Measurements from ENCODE around the gene SMIM30.

Gene SMIM30

DNA sequence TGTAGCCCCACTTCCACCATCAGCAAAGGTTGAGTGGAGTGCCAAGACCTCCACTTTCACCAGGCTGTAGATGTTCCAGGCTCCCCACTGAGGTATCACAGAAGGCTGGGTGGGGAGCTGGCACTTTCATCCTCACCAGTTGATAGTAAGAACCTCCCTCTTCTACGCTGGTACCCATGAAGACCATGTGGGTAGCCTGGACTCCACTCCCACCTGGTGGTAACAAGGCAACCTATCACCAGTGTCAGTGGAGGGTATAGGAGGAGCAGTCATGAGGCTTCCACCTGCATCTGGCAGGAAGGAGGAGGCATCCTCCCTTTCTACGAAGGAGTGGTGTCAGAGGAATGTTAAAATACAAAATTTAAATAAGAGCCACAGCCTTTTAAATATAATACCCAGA, 4.4 kb downstream of the SMIM30 start:
- H4K8ac ChIP-seq (ENCODE audit: low read depth, low read length), result no peak overlapping the region
- no peak overlapping the region for H3K4me2 ChIP-seq (ENCODE audit: insufficient read depth, low read length, poor library complexity, severe bottlenecking)
- H3K23ac ChIP-seq (ENCODE audit: low read depth, low read length, poor library complexity), result no peak overlapping the region
- no peak overlapping the region for H2BK120ac ChIP-seq (ENCODE audit: low read depth, low read length)
- no peaks in the 10 kb centered on the region for H3K79me1 ChIP-seq (ENCODE audit: low read depth, low read length)
- H2BK12ac ChIP-seq (ENCODE audit: low read length), result no peak overlapping the region
- no peak overlapping the region for H2AFZ ChIP-seq (ENCODE audit: low read length)
- H2AK5ac ChIP-seq (ENCODE audit: low read depth, low read length), result no peak overlapping the region
- H3K36me3 ChIP-seq (replicated peaks in 1 of 2; ENCODE audit: control insufficient read depth in 2 of 2, insufficient read depth in 2 of 2, low read length in 2 of 2), result peaks cover 5 to 30% of the 10 kb centered on the region in 2 donors
- DNase-seq (ENCODE audit: low spot score), result peak; percentile 5
- no peaks in the 10 kb centered on the region for H3K9me3 ChIP-seq (replicated peaks in 1 of 2; ENCODE audit: control insufficient read depth in 2 of 2, insufficient read depth in 1 of 2, low read depth in 1 of 2, low read length in 2 of 2)
- H3K27ac ChIP-seq (replicated peaks; ENCODE audit: low read length), result no peak overlapping the region
- H3K18ac ChIP-seq (ENCODE audit: low read length), result peak overlapping the region; percentile 5
- no peaks in the 10 kb centered on the region for H3K27me3 ChIP-seq (ENCODE audit: control insufficient read depth in 3 of 3, insufficient read depth in 3 of 3, low read depth in 1 of 3, low read length in 3 of 3)
- H4K91ac ChIP-seq (ENCODE audit: low read depth, low read length, poor library complexity), result no peak overlapping the region
- no peak overlapping the region for H2BK15ac ChIP-seq (ENCODE audit: low read length)
- H3K9ac ChIP-seq (ENCODE audit: low read depth, low read length, poor library complexity), result no peak overlapping the region
- no peak overlapping the region for H3K14ac ChIP-seq (ENCODE audit: low read length)
- no peak overlapping the region for H2BK5ac ChIP-seq (ENCODE audit: low read length)
- no CpG with 5 or more reads among the region's 2 CpGs for WGBS, 2 donors (ENCODE audit: extremely low coverage in 2 of 2, insufficient read length in 2 of 2, insufficient replicate concordance in 1 of 2)
- peaks cover 0 to 1% of the 10 kb centered on the region in 2 donors for H3K4me1 ChIP-seq (ENCODE audit: control insufficient read depth in 2 of 2, insufficient read depth in 1 of 2, low read depth in 1 of 2, low read length in 2 of 2)
- H3K4me3 ChIP-seq (ENCODE audit: low read length in 2 of 2), result no peak overlapping the region
- H3K4ac ChIP-seq (ENCODE audit: low read length), result no peak overlapping the region

DNA sequence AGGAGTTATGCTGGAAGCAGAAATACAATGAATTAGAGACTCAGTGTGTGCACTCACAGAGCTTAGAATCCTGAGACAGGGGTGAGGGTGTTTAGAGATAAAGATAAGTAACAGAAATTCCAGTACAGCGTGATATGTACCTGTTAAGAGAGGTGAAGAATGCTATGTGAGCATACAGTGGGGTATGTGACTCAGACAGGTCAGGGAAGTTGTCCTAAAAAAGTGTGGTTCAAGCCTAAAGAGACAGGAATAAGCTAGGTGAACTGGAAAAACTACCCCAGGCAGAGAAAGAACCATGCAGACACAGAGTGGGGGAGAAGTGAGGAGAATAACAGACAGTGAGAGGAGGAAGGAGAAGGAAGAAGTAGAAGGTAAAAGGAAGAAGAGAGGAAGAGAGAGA, 8.6 kb downstream of the SMIM30 start:
- no peak overlapping the region for H2BK15ac ChIP-seq (ENCODE audit: low read length)
- H3K4me3 ChIP-seq (ENCODE audit: low read length in 2 of 2), result no peak overlapping the region
- no peak for DNase-seq (ENCODE audit: low spot score)
- no peak overlapping the region for H2AK5ac ChIP-seq (ENCODE audit: low read depth, low read length)
- no peak overlapping the region for H2BK12ac ChIP-seq (ENCODE audit: low read length)
- H3K9me3 ChIP-seq (replicated peaks in 1 of 2; ENCODE audit: control insufficient read depth in 2 of 2, insufficient read depth in 1 of 2, low read depth in 1 of 2, low read length in 2 of 2), result no peaks in the 10 kb centered on the region
- H3K79me1 ChIP-seq (ENCODE audit: low read depth, low read length), result no peaks in the 10 kb centered on the region
- no peak overlapping the region for H3K23ac ChIP-seq (ENCODE audit: low read depth, low read length, poor library complexity)
- no peaks in the 10 kb centered on the region for H3K27me3 ChIP-seq (ENCODE audit: control insufficient read depth in 3 of 3, insufficient read depth in 3 of 3, low read depth in 1 of 3, low read length in 3 of 3)
- peaks cover 0 to 7% of the 10 kb centered on the region in 2 donors for H3K36me3 ChIP-seq (replicated peaks in 1 of 2; ENCODE audit: control insufficient read depth in 2 of 2, insufficient read depth in 2 of 2, low read length in 2 of 2)
- no CpG with 5 or more reads among the region's 1 CpG for WGBS, 2 donors (ENCODE audit: extremely low coverage in 2 of 2, insufficient read length in 2 of 2, insufficient replicate concordance in 1 of 2)
- no peak overlapping the region for H3K4me2 ChIP-seq (ENCODE audit: insufficient read depth, low read length, poor library complexity, severe bottlenecking)
- H3K14ac ChIP-seq (ENCODE audit: low read length), result no peak overlapping the region
- no peak overlapping the region for H4K8ac ChIP-seq (ENCODE audit: low read depth, low read length)
- no peaks in the 10 kb centered on the region for H3K4me1 ChIP-seq (ENCODE audit: control insufficient read depth in 2 of 2, insufficient read depth in 1 of 2, low read depth in 1 of 2, low read length in 2 of 2)
- no peak overlapping the region for H3K4ac ChIP-seq (ENCODE audit: low read length)
- no peak overlapping the region for H3K9ac ChIP-seq (ENCODE audit: low read depth, low read length, poor library complexity)
- H2BK5ac ChIP-seq (ENCODE audit: low read length), result no peak overlapping the region
- no peak overlapping the region for H2BK120ac ChIP-seq (ENCODE audit: low read depth, low read length)
- H3K18ac ChIP-seq (ENCODE audit: low read length), result no peak overlapping the region
- H3K27ac ChIP-seq (replicated peaks; ENCODE audit: low read length), result no peak overlapping the region
- no peak overlapping the region for H2AFZ ChIP-seq (ENCODE audit: low read length)
- H4K91ac ChIP-seq (ENCODE audit: low read depth, low read length, poor library complexity), result no peak overlapping the region

DNA sequence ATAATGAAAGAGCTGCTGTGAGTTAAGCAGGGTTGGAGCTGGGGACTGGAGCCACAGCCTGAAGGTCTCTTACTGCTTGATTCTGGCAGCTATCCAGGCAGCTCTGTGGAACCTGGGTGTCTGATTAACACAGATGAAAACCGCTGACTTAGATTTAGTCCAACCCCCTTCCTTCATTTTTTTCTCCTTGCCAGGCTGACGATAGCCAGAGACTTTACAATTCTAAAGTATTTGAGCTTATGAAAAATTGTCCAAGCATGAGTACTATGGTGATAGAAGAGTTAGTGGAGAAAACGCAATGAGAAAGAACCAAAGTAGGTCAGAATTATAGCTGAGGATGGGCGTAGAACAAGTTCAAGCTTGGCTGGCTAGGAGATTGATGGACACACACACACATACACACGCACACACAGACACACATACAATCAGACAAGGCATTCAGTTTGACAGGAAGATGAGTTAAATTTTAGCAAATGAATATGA, 18.2 kb downstream of the SMIM30 start:
- no peak for DNase-seq (ENCODE audit: low spot score)
- H3K27me3 ChIP-seq (ENCODE audit: control insufficient read depth in 3 of 3, insufficient read depth in 3 of 3, low read depth in 1 of 3, low read length in 3 of 3), result no peaks in the 10 kb centered on the region

DNA sequence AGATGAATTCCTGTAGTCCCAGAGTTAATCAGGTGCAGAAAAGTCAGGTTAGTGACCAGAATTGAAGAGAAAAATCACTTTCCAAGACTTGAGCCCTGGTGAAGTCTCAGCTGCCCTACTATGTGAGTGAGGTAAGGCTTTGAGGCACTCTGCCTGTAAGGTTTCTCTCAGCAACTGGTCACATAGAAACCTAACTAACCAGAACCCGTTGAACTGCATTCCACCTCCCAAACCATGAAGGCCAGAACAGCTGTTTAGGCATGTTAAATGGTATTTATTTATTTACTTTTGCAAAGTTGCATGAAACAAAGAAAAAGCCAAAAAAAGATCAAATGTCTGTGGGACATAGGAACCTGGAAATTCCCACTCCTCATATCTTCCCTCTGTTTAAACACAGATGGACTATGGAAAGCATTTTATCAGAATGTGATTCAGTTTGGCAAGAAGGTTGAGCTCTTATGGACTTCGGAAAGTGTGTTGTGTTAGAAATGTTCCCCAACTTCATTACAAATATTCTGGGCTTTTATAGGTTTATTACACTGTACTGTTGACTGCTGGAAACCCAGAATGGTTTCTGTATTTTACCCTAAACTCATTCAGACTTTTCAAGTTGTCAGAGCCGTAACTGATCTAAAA, 19.0 kb downstream of the SMIM30 start:
- H3K14ac ChIP-seq (ENCODE audit: low read length), result no peak overlapping the region
- no peak overlapping the region for H2BK15ac ChIP-seq (ENCODE audit: low read length)
- H2AFZ ChIP-seq (ENCODE audit: low read length), result no peak overlapping the region
- no peaks in the 10 kb centered on the region for H3K36me3 ChIP-seq (replicated peaks in 1 of 2; ENCODE audit: control insufficient read depth in 2 of 2, insufficient read depth in 2 of 2, low read length in 2 of 2)
- no peak overlapping the region for H3K4me2 ChIP-seq (ENCODE audit: insufficient read depth, low read length, poor library complexity, severe bottlenecking)
- no peak overlapping the region for H3K4ac ChIP-seq (ENCODE audit: low read length)
- DNase-seq (ENCODE audit: low spot score), result no peak
- H3K79me1 ChIP-seq (ENCODE audit: low read depth, low read length), result no peaks in the 10 kb centered on the region
- H4K91ac ChIP-seq (ENCODE audit: low read depth, low read length, poor library complexity), result no peak overlapping the region
- H3K27me3 ChIP-seq (ENCODE audit: control insufficient read depth in 3 of 3, insufficient read depth in 3 of 3, low read depth in 1 of 3, low read length in 3 of 3), result no peaks in the 10 kb centered on the region
- H2BK120ac ChIP-seq (ENCODE audit: low read depth, low read length), result no peak overlapping the region
- no peak overlapping the region for H3K9ac ChIP-seq (ENCODE audit: low read depth, low read length, poor library complexity)
- no peaks in the 10 kb centered on the region for H3K4me1 ChIP-seq (ENCODE audit: control insufficient read depth in 2 of 2, insufficient read depth in 1 of 2, low read depth in 1 of 2, low read length in 2 of 2)
- no peak overlapping the region for H4K8ac ChIP-seq (ENCODE audit: low read depth, low read length)
- no peak overlapping the region for H3K4me3 ChIP-seq (ENCODE audit: low read length in 2 of 2)
- no peaks in the 10 kb centered on the region for H3K9me3 ChIP-seq (replicated peaks in 1 of 2; ENCODE audit: control insufficient read depth in 2 of 2, insufficient read depth in 1 of 2, low read depth in 1 of 2, low read length in 2 of 2)
- no peak overlapping the region for H2BK5ac ChIP-seq (ENCODE audit: low read length)
- no peak overlapping the region for H2AK5ac ChIP-seq (ENCODE audit: low read depth, low read length)
- no CpG with 5 or more reads among the region's 3 CpGs for WGBS, 2 donors (ENCODE audit: extremely low coverage in 2 of 2, insufficient read length in 2 of 2, insufficient replicate concordance in 1 of 2)
- no peak overlapping the region for H3K23ac ChIP-seq (ENCODE audit: low read depth, low read length, poor library complexity)
- H3K18ac ChIP-seq (ENCODE audit: low read length), result no peak overlapping the region
- no peak overlapping the region for H3K27ac ChIP-seq (replicated peaks; ENCODE audit: low read length)
- H2BK12ac ChIP-seq (ENCODE audit: low read length), result no peak overlapping the region

More for the DNA sequence above, 18.2 kb downstream of the SMIM30 start:
- Histone ChIP-seq H2AFZ (ENCODE audit: low read length) (no peak overlapping the region), H2BK12ac (ENCODE audit: low read length) (no peak overlapping the region), H3K4me1 (ENCODE audit: control insufficient read depth in 2 of 2, insufficient read depth in 1 of 2, low read depth in 1 of 2, low read length in 2 of 2) (no peaks in the 10 kb centered on the region), H3K4me2 (ENCODE audit: insufficient read depth, low read length, poor library complexity, severe bottlenecking) (no peak overlapping the region), H3K18ac (ENCODE audit: low read length) (no peak overlapping the region), H3K79me1 (ENCODE audit: low read depth, low read length) (no peaks in the 10 kb centered on the region), H2BK15ac (ENCODE audit: low read length) (no peak overlapping the region), H4K91ac (ENCODE audit: low read depth, low read length, poor library complexity) (no peak overlapping the region), H3K36me3 (replicated peaks in 1 of 2; ENCODE audit: control insufficient read depth in 2 of 2, insufficient read depth in 2 of 2, low read length in 2 of 2) (no peaks in the 10 kb centered on the region), H2BK120ac (ENCODE audit: low read depth, low read length) (no peak overlapping the region), H3K4ac (ENCODE audit: low read length) (no peak overlapping the region), H2AK5ac (ENCODE audit: low read depth, low read length) (no peak overlapping the region), H3K9me3 (replicated peaks in 1 of 2; ENCODE audit: control insufficient read depth in 2 of 2, insufficient read depth in 1 of 2, low read depth in 1 of 2, low read length in 2 of 2) (no peaks in the 10 kb centered on the region), H3K9ac (ENCODE audit: low read depth, low read length, poor library complexity) (no peak overlapping the region), H3K4me3 (ENCODE audit: low read length in 2 of 2) (no peak overlapping the region), H2BK5ac (ENCODE audit: low read length) (no peak overlapping the region), H3K23ac (ENCODE audit: low read depth, low read length, poor library complexity) (no peak overlapping the region), H3K27ac (replicated peaks; ENCODE audit: low read length) (no peak overlapping the region), H3K14ac (ENCODE audit: low read length) (no peak overlapping the region), H4K8ac (ENCODE audit: low read depth, low read length) (no peak overlapping the region)
- WGBS, 2 donors (ENCODE audit: extremely low coverage in 2 of 2, insufficient read length in 2 of 2, insufficient replicate concordance in 1 of 2), result no CpG with 5 or more reads among the region's 5 CpGs

Data from neuronal stem cell (in vitro differentiated cells).